DMS114 treated with DMSO at 0.1 percent for 48 hours (cell line): ENCODE measurements around the gene UBR4.

ENCODE experiments used
- DNase-seq: peaks from one replicate; lab custom pipeline; 2025; ENCODE audit not compliant: unreplicated experiment; lab: John Stamatoyannopoulos, UW

The UBR4 gene

GRCh38 chr1:19059773-19060172, 150.3 kb downstream of the UBR4 start:
- no peak for DNase-seq

DNA sequence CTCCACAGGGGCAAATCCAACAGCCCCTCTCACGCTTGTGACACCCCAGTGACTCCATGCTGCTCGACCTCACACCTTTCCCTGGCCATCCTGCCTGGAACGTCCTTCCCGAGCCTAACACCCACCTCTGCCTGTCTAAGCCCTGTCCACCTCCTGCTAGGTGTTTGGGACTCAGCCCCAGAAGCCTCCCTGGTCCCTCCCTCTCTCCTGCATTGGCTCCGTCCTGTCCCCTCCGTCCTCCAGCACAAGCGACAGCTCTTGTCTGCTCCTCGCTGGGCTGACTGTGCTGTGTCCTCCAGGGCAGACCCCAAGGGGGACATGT, 151.6 kb downstream of the UBR4 start:
- DNase-seq = no peak

DNA sequence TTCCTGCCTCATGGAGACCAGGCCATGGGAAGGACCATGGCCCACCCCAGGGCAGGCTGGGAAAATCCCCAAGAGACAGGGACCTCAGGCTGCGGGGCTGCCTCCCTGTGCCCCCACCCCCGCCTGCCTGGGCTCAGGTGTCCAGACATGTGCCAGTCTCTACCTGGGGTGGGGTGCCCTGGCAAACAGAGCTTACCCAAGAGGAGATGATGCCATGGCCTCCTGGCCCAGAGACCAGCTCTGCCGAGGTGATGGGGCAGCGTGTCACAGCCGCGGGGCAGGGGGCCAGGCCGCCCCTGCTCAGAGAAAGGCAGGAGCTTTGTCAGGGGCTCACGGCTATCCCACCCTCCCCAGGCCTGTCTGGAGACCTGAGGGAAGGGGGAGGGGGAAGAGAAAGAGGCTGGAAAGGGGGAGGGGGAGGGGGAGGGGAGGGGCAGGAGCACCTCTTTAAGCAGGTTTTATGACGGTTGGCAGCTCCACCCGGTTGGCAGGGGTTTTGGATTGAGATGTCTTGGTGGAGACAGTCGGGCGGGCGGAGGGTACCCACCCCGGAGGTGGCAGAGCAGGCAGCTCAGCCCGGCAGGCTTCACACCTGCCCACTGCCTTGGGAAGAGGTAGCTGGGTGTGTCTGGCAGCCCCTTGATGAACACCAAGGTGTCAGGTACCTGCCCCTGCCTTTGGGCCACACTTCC, 152.1 kb downstream of the UBR4 start:
- DNase-seq = no peak

DNA sequence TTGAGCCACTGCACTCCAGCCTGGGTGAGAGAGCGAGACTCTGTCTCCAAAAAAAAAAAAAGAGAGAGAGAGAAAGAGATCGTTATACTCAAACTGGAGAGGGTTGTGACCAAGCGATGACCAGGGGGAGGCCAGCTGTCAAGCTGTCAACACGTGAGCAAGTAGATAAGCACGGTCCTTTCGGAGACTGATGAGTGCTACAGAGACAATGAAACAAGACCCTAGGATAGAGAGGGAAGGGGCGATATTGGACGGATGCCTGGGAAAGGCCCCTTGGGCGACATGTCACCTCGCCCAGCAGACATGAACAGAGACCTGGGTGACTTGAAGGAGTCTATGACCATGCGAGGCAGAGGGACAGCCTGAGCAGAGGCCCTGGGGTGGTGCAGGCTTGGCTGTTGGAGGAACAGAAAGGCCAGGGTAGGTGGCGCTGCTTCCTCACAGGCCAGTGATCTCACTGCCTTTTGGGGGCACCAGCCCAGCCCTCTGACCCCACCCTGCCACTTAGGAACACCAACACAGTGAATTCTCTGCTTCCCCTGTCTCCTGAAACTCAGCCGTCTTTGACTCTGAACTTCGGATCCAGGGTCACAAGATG, 152.8 kb downstream of the UBR4 start:
- no peak for DNase-seq

- DNase-seq = no peak
Measured at GRCh38 chr1:19055701-19056100, 154.4 kb downstream of the UBR4 start.

DNA sequence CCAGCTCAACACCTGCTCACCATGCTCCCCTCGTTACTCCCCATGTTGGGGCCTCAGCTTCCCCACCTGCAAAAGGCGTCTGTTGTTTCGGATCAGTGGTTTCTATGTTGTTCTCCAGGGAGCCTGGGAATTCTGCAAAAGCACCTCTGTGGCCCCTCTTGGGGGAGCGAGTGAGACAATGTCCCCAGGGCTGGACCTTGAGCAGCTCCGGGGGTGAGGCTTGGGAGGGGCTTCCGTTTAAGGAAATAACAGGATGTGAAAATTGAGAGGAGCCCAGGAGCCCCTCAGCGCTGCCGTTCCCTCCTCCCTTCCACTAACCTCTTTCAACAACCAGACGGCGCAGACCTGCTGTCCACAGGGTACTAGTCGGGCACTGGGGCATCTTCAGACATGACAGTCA, 155.1 kb downstream of the UBR4 start:
- DNase-seq = no peak

DNA sequence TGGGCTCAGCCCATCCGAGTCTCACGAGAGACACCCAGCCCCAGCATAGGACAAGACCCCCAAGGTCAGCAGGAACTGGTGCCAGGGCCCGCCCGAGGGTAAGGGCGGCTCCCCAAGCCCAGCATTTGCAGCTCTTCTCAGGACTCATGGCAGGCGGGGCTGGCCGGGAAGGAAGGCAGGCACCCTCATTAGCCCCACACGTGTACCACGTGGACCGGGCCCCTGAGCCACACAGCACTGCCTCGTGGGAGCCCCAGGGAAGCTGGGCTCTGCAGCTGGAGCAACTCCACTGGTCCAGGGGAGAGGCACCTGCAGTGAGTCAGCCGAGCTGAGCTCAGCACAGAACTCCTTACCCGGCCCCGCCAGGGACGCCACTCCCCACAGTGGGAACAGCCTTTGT, 155.8 kb downstream of the UBR4 start:
- DNase-seq = no peak

GRCh38 chr1:19053486-19053885, 156.6 kb downstream of the UBR4 start:
- DNase-seq = no peak

DNA sequence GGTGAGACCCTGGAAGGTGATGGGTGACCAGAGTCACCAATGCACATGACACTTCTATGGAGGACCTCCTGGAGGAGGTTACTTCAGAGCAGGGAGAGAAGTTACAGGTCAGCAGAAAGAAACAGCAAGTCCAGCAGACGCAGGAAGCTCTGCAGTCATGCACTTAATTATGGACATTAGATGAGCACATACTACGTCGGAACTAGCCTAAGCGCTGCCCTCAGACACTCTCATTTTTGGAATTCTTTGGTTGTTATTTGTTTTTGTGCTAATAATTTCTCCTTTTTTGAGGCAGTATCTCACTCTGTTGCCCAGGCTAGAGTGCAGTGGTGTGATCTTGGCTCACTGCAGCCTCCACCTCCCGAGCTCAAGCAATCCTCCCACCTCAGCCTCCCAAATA, 160.3 kb downstream of the UBR4 start:
- no peak for DNase-seq

- no peak for DNase-seq
Measured at GRCh38 chr1:19049128-19049768, 160.8 kb downstream of the UBR4 start.

- DNase-seq = no peak
Measured at GRCh38 chr1:19046972-19047731, 162.9 kb downstream of the UBR4 start.

GRCh38 chr1:19045898-19046880, 163.9 kb downstream of the UBR4 start:
- no peak for DNase-seq

GRCh38 chr1:19044975-19045831, 164.9 kb downstream of the UBR4 start:
- DNase-seq = no peak

- no peak for DNase-seq
Measured at GRCh38 chr1:19044471-19044870, 165.6 kb downstream of the UBR4 start.

GRCh38 chr1:19043579-19044443, 166.3 kb downstream of the UBR4 start:
- DNase-seq = no peak

GRCh38 chr1:19042675-19043578, 167.1 kb downstream of the UBR4 start:
- no peak for DNase-seq

DNA sequence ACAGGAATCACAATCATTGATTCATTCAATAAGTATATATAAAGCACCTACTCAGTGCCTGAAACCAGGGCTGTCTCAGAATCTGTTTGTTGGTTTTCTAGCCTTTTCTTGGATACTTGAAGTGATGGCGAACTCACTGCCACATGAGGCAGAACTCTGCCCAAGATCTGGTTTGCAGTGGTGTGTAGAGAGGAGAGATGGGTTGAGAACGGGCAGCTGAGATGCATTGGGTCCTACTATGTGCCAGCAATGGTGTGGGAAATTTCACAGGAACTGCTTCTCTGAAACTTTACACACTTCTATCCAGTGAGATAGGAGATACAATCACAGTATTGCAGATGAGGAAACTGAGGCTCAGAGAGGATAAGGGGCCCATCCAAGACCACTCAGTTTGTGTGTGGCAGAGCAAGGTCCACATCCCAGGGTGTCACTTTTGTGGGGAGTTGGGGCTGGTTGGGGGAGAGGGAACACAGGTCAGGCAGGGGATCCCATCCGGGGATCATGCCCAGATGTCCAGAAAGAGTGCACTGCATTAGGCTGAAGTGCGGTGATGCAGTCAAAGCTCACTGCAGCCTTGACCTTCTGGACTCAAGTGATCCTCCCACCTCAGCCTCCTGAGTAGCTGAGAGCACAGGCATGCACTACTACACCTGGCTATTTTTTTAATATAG, 169.9 kb downstream of the UBR4 start:
- DNase-seq = no peak
